ENCODE results near the gene ZSCAN12.

DNA sequence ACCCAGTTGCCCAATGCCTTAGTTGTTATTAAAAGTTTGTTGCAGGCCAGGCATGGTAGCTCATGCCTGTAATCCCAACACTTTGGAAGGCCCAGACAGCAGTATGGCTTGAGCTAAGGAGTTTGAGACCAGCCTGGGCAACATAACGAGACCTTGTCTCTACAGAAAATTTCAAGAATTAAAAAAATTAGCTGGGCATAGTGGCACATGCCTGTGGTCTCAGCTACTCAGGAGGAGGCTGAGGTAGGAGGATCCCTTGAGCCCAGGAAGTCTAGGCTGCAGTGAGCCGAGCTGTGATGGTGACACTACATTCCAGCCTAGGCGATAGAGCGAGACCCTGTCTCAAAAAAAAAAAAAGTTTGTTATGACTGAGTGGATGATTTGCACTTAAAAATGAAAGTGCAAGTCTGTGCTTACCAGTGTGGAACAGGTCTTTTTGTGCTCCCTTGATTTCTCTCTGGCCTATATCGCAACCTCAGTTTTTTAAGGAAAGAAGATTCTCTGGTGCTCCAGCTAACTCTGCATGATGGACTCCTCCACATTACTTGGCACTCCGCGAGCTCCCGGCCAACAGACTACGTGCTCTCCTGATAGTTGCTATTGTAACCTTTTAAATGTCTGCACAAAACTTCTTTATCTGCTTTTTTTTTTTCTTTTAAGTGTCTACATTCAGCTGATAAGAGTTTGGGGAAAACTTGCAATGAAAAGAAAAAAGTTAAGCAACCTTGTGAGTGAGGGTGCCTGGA is 27.7 kb downstream of the ZSCAN12 start:
- TF ChIP-seq, protein P1, sequence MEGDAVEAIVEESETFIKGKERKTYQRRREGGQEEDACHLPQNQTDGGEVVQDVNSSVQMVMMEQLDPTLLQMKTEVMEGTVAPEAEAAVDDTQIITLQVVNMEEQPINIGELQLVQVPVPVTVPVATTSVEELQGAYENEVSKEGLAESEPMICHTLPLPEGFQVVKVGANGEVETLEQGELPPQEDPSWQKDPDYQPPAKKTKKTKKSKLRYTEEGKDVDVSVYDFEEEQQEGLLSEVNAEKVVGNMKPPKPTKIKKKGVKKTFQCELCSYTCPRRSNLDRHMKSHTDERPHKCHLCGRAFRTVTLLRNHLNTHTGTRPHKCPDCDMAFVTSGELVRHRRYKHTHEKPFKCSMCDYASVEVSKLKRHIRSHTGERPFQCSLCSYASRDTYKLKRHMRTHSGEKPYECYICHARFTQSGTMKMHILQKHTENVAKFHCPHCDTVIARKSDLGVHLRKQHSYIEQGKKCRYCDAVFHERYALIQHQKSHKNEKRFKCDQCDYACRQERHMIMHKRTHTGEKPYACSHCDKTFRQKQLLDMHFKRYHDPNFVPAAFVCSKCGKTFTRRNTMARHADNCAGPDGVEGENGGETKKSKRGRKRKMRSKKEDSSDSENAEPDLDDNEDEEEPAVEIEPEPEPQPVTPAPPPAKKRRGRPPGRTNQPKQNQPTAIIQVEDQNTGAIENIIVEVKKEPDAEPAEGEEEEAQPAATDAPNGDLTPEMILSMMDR (conservative IDR thresholded peaks at IDR 0.05; ENCODE audit: low read depth in 2 of 2), result no peak
- no peak for TF ChIP-seq POLR2AphosphoS5 (IDR thresholded peaks at IDR 0.05; ENCODE audit: low read depth)
- TF ChIP-seq, protein P2, sequence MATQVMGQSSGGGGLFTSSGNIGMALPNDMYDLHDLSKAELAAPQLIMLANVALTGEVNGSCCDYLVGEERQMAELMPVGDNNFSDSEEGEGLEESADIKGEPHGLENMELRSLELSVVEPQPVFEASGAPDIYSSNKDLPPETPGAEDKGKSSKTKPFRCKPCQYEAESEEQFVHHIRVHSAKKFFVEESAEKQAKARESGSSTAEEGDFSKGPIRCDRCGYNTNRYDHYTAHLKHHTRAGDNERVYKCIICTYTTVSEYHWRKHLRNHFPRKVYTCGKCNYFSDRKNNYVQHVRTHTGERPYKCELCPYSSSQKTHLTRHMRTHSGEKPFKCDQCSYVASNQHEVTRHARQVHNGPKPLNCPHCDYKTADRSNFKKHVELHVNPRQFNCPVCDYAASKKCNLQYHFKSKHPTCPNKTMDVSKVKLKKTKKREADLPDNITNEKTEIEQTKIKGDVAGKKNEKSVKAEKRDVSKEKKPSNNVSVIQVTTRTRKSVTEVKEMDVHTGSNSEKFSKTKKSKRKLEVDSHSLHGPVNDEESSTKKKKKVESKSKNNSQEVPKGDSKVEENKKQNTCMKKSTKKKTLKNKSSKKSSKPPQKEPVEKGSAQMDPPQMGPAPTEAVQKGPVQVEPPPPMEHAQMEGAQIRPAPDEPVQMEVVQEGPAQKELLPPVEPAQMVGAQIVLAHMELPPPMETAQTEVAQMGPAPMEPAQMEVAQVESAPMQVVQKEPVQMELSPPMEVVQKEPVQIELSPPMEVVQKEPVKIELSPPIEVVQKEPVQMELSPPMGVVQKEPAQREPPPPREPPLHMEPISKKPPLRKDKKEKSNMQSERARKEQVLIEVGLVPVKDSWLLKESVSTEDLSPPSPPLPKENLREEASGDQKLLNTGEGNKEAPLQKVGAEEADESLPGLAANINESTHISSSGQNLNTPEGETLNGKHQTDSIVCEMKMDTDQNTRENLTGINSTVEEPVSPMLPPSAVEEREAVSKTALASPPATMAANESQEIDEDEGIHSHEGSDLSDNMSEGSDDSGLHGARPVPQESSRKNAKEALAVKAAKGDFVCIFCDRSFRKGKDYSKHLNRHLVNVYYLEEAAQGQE (IDR thresholded peaks at IDR 0.05; ENCODE audit: unreplicated experiment), result no peak
- TF ChIP-seq EZH2 (IDR thresholded peaks at IDR 0.05; ENCODE audit: low read depth, unreplicated experiment), result no peak
- TF ChIP-seq ZNF331 (CRISPR knock-in tag; IDR thresholded peaks at IDR 0.05; ENCODE audit: low read depth), result no peak
- no peak for TF ChIP-seq CREB1 (CRISPR knock-in tag; IDR thresholded peaks at IDR 0.05; ENCODE audit: low read depth)
- TF ChIP-seq JUNB (IDR thresholded peaks at IDR 0.05; ENCODE audit: unreplicated experiment), result no peak
- TF ChIP-seq STAT1 (IDR thresholded peaks at IDR 0.05; ENCODE audit: unreplicated experiment), result no peak
- TF ChIP-seq, protein P3, sequence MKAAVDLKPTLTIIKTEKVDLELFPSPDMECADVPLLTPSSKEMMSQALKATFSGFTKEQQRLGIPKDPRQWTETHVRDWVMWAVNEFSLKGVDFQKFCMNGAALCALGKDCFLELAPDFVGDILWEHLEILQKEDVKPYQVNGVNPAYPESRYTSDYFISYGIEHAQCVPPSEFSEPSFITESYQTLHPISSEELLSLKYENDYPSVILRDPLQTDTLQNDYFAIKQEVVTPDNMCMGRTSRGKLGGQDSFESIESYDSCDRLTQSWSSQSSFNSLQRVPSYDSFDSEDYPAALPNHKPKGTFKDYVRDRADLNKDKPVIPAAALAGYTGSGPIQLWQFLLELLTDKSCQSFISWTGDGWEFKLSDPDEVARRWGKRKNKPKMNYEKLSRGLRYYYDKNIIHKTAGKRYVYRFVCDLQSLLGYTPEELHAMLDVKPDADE (IDR thresholded peaks at IDR 0.05), result no peak
- no peak for TF ChIP-seq EZH2phosphoT487 (IDR thresholded peaks at IDR 0.05; ENCODE audit: unreplicated experiment)
- no peak for TF ChIP-seq NANOG (IDR thresholded peaks at IDR 0.05; ENCODE audit: borderline replicate concordance)
- TF ChIP-seq, protein P4, sequence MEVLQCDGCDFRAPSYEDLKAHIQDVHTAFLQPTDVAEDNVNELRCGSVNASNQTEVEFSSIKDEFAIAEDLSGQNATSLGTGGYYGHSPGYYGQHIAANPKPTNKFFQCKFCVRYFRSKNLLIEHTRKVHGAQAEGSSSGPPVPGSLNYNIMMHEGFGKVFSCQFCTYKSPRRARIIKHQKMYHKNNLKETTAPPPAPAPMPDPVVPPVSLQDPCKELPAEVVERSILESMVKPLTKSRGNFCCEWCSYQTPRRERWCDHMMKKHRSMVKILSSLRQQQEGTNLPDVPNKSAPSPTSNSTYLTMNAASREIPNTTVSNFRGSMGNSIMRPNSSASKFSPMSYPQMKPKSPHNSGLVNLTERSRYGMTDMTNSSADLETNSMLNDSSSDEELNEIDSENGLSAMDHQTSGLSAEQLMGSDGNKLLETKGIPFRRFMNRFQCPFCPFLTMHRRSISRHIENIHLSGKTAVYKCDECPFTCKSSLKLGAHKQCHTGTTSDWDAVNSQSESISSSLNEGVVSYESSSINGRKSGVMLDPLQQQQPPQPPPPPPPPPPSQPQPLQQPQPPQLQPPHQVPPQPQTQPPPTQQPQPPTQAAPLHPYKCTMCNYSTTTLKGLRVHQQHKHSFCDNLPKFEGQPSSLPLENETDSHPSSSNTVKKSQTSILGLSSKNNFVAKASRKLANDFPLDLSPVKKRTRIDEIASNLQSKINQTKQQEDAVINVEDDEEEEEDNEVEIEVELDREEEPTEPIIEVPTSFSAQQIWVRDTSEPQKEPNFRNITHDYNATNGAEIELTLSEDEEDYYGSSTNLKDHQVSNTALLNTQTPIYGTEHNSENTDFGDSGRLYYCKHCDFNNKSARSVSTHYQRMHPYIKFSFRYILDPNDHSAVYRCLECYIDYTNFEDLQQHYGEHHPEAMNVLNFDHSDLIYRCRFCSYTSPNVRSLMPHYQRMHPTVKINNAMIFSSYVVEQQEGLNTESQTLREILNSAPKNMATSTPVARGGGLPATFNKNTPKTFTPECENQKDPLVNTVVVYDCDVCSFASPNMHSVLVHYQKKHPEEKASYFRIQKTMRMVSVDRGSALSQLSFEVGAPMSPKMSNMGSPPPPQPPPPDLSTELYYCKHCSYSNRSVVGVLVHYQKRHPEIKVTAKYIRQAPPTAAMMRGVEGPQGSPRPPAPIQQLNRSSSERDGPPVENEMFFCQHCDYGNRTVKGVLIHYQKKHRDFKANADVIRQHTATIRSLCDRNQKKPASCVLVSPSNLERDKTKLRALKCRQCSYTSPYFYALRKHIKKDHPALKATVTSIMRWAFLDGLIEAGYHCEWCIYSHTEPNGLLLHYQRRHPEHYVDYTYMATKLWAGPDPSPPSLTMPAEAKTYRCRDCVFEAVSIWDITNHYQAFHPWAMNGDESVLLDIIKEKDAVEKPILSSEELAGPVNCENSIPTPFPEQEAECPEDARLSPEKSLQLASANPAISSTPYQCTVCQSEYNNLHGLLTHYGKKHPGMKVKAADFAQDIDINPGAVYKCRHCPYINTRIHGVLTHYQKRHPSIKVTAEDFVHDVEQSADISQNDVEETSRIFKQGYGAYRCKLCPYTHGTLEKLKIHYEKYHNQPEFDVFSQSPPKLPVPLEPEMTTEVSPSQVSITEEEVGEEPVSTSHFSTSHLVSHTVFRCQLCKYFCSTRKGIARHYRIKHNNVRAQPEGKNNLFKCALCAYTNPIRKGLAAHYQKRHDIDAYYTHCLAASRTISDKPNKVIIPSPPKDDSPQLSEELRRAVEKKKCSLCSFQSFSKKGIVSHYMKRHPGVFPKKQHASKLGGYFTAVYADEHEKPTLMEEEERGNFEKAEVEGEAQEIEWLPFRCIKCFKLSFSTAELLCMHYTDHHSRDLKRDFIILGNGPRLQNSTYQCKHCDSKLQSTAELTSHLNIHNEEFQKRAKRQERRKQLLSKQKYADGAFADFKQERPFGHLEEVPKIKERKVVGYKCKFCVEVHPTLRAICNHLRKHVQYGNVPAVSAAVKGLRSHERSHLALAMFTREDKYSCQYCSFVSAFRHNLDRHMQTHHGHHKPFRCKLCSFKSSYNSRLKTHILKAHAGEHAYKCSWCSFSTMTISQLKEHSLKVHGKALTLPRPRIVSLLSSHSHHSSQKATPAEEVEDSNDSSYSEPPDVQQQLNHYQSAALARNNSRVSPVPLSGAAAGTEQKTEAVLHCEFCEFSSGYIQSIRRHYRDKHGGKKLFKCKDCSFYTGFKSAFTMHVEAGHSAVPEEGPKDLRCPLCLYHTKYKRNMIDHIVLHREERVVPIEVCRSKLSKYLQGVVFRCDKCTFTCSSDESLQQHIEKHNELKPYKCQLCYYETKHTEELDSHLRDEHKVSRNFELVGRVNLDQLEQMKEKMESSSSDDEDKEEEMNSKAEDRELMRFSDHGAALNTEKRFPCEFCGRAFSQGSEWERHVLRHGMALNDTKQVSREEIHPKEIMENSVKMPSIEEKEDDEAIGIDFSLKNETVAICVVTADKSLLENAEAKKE (CRISPR knock-in tag; IDR thresholded peaks at IDR 0.05), result no peak

All from GM23338 (cell line).